Panc1 (cell line): ENCODE measurements around the gene RNASET2. TPM values are rescaled to one million over a fixed set of nuclear protein-coding genes. Genes with fewer than 3 reads are reported as not detected.

ENCODE experiments used
- ATAC-seq: fragments of 200-7000 bp; cut with Tn5 transposase; 2 replicates; pipeline ENCODE4 v1.9.1; 2020; ENCODE audit warnings: mild to moderate bottlenecking, moderate library complexity
- BruUV-seq: library from RNA; stranded (reverse); fragments of 400-500 nt; replicated peaks from 2 replicates; lab custom pipeline; 2021; lab: Mats Ljungman, UMichigan
- CTCF ChIA-PET: fragments of 300-600 bp; sonication (Branson Sonifier 250); formaldehyde crosslinking; loops from one replicate; lab custom pipeline; 2022; ENCODE audit warnings: antibody characterized with exemption; lab: Charles Lee
- POLR2A ChIA-PET: fragments of 300-600 bp; sonication (Branson Sonifier 250); formaldehyde crosslinking; loops from one replicate; lab custom pipeline; 2022; ENCODE audit warnings: antibody characterized with exemption; lab: Charles Lee
- DNase-seq: peaks from one replicate; pipeline ENCODE4 v3.0.0-alpha.2; 2010; ENCODE audit warnings: low read depth, low spot score
- H3K27ac ChIP-seq: 2 replicates; pipeline ENCODE4 v1.5.1; 2011; ENCODE audit warnings: mild to moderate bottlenecking, low read length, inconsistent platforms
- H3K27me3 ChIP-seq: fragments of 200-500 bp; sonication (Bioruptor generic); 2 replicates; pipeline ENCODE4 v1.6.0; 2014; ENCODE audit warnings: low read length, inconsistent platforms; ENCODE audit not compliant: control insufficient read depth, insufficient read depth
- H3K36me3 ChIP-seq: fragments of 200-500 bp; sonication (Bioruptor generic); 2 replicates; pipeline ENCODE4 v1.5.1; 2014; ENCODE audit warnings: inconsistent platforms, mild to moderate bottlenecking, low read length, moderate library complexity; ENCODE audit not compliant: control insufficient read depth, insufficient read depth
- H3K4me1 ChIP-seq: 2 replicates; pipeline ENCODE4 v1.5.1; 2011; ENCODE audit warnings: inconsistent platforms, mild to moderate bottlenecking, low read length, moderate library complexity; ENCODE audit not compliant: control insufficient read depth, insufficient read depth
- H3K4me3 ChIP-seq, 2 experiments: 2 replicates each; pipeline ENCODE4 v1.5.1; 2011 to 2012; ENCODE audit warnings: low read depth in 2 of 2, low read length in 2 of 2, mild to moderate bottlenecking in 2 of 2, inconsistent platforms in 1 of 2, moderate library complexity in 1 of 2
- H3K9me3 ChIP-seq: fragments of 200-500 bp; sonication (Bioruptor generic); 2 replicates; pipeline ENCODE4 v1.5.1; 2014; ENCODE audit warnings: low read depth, mild to moderate bottlenecking, inconsistent platforms, low read length, moderate library complexity; ENCODE audit not compliant: control insufficient read depth, insufficient read depth
- POLR2AphosphoS5 ChIP-seq: IDR thresholded peaks from 2 replicates; pipeline ENCODE4 v1.6.1; 2012; ENCODE audit warnings: mild to moderate bottlenecking, low read depth, low read length, moderate library complexity
- SIN3A ChIP-seq: IDR thresholded peaks from 2 replicates; pipeline ENCODE4 v1.6.1; 2012; ENCODE audit warnings: low read depth, mild to moderate bottlenecking, low read length, moderate library complexity, borderline replicate concordance; ENCODE audit not compliant: insufficient read depth
- TCF7L2 ChIP-seq: IDR thresholded peaks from 2 replicates; pipeline ENCODE4 v1.6.1; 2011; ENCODE audit warnings: mild to moderate bottlenecking, low read depth, low read length, inconsistent platforms
- in situ Hi-C: cut with HindIII; loops from 2 replicates; pipeline ENCODE4 v1.10.0; 2016; ENCODE audit warnings: low sequenced_read_pairs, low pct_unique_long_range_greater_than_20kb
- intact Hi-C: fragments of 100-400 bp; cut with micrococcal nuclease; formaldehyde crosslinking; loops from one replicate; pipeline ENCODE4 v1.10.0; 2022; ENCODE audit not compliant: unreplicated experiment
- total RNA-seq: library from RNA; stranded (reverse); gene quantifications from one replicate; pipeline ENCODE4 v1.2.1, GENCODE V29; 2021; ENCODE audit not compliant: unreplicated experiment
- TF ChIP-seq, protein P1 (sequence below): fragments of 450-650 bp; IDR thresholded peaks from 2 replicates; pipeline ENCODE4 v1.5.1; 2017; ENCODE audit warnings: mild to moderate bottlenecking
- TF ChIP-seq, protein P2 (sequence below), 2 experiments: IDR thresholded peaks; 2 replicates each; pipeline ENCODE4 v1.6.1; 2011 to 2012; ENCODE audit warnings: low read depth in 2 of 2, control low read depth in 1 of 2, low read length in 1 of 2, mild to moderate bottlenecking in 1 of 2, moderate library complexity in 1 of 2; ENCODE audit not compliant: insufficient read depth in 1 of 2

The RNASET2 gene
- total RNA-seq, 1 experiment from 2014 or later: 9.7 TPM

DNA sequence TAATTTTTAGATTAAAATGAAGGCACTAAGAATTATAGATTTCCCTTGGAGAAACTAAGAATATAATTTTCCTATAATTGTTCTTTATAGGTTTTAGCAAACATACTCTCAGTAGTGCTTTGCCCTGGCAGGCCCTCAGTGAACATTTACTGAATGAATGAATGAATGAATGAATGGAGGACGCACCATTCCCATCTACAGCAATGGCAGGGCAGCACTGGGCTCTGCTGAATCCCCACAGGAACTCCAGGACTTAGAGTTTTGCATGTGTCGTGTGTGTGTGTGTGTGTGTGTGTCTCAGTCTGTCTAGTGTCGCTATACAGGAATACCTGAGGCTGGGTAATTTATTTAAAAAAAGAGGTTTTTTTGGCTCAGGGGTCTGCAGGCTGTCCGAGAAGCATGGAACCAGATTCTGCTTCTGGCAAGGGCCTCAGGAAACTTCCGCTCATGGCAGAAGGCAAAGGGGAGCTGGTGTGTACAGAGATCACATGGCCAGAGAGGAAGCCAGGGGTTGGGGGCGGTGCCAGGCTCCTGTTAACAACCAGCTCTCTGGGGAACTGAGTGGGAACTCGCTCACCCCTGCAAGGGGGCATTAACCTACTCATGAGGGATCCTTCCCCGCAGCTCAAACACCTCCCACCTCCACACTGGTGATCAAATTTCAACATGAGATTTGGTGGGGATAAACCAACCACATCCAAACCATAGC lies 20.1 kb downstream of the RNASET2 start:
- no peak for DNase-seq
- ChIA-PET CTCF (no interaction called here), POLR2A (no interaction called here)
- BruUV-seq: no TSS peak
- TF ChIP-seq POLR2AphosphoS5 (no peak), TCF7L2 (no peak)
- TF ChIP-seq, protein P1, sequence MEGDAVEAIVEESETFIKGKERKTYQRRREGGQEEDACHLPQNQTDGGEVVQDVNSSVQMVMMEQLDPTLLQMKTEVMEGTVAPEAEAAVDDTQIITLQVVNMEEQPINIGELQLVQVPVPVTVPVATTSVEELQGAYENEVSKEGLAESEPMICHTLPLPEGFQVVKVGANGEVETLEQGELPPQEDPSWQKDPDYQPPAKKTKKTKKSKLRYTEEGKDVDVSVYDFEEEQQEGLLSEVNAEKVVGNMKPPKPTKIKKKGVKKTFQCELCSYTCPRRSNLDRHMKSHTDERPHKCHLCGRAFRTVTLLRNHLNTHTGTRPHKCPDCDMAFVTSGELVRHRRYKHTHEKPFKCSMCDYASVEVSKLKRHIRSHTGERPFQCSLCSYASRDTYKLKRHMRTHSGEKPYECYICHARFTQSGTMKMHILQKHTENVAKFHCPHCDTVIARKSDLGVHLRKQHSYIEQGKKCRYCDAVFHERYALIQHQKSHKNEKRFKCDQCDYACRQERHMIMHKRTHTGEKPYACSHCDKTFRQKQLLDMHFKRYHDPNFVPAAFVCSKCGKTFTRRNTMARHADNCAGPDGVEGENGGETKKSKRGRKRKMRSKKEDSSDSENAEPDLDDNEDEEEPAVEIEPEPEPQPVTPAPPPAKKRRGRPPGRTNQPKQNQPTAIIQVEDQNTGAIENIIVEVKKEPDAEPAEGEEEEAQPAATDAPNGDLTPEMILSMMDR: no peak
- TF ChIP-seq, protein P2, sequence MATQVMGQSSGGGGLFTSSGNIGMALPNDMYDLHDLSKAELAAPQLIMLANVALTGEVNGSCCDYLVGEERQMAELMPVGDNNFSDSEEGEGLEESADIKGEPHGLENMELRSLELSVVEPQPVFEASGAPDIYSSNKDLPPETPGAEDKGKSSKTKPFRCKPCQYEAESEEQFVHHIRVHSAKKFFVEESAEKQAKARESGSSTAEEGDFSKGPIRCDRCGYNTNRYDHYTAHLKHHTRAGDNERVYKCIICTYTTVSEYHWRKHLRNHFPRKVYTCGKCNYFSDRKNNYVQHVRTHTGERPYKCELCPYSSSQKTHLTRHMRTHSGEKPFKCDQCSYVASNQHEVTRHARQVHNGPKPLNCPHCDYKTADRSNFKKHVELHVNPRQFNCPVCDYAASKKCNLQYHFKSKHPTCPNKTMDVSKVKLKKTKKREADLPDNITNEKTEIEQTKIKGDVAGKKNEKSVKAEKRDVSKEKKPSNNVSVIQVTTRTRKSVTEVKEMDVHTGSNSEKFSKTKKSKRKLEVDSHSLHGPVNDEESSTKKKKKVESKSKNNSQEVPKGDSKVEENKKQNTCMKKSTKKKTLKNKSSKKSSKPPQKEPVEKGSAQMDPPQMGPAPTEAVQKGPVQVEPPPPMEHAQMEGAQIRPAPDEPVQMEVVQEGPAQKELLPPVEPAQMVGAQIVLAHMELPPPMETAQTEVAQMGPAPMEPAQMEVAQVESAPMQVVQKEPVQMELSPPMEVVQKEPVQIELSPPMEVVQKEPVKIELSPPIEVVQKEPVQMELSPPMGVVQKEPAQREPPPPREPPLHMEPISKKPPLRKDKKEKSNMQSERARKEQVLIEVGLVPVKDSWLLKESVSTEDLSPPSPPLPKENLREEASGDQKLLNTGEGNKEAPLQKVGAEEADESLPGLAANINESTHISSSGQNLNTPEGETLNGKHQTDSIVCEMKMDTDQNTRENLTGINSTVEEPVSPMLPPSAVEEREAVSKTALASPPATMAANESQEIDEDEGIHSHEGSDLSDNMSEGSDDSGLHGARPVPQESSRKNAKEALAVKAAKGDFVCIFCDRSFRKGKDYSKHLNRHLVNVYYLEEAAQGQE (IDR thresholded peaks at IDR 0.05; ENCODE audit: insufficient read depth in 1 of 2, low read depth in 2 of 2, low read length in 1 of 2): no peak
- Histone ChIP-seq H3K27me3 (no peaks in the 10 kb centered on the region), H3K27ac (no peak overlapping the region), H3K9me3 (no peaks in the 10 kb centered on the region), H3K36me3 (no peaks in the 10 kb centered on the region), H3K4me3 (no peak overlapping the region), H3K4me1 (no peaks in the 10 kb centered on the region)
- ATAC-seq: no peak
- intact Hi-C loops (no loop called here), in situ Hi-C loops (no loop called here)

GRCh38 chr6:166935353-166935752 lies 21.0 kb downstream of the RNASET2 start:
- Histone ChIP-seq H3K4me1 (no peaks in the 10 kb centered on the region), H3K27me3 (no peaks in the 10 kb centered on the region), H3K9me3 (no peaks in the 10 kb centered on the region), H3K36me3 (no peaks in the 10 kb centered on the region), H3K4me3 (no peak overlapping the region), H3K27ac (no peak overlapping the region)
- ATAC-seq: no peak
- intact Hi-C loops: no loop called here
- POLR2A ChIA-PET: no interaction called here
- CTCF ChIA-PET: no interaction called here
- in situ Hi-C loops: no loop called here
- no peak for DNase-seq
- BruUV-seq: no TSS peak
- no peak for TF ChIP-seq POLR2AphosphoS5
- no peak for TF ChIP-seq SIN3A
- TF ChIP-seq, protein P1: no peak
- TF ChIP-seq, protein P2 (IDR thresholded peaks at IDR 0.05; ENCODE audit: insufficient read depth in 1 of 2, low read depth in 2 of 2, low read length in 1 of 2): no peak
- TF ChIP-seq TCF7L2: no peak
